Renal pelvis (tissue), 4 donors: Measurements from ENCODE around the gene AGAP1. TPM values are rescaled to one million over a fixed set of nuclear protein-coding genes. Genes with fewer than 3 reads are reported as not detected.

Experiments used
- DNase-seq: peaks from one replicate; pipeline ENCODE4 v3.0.0-alpha.2; 2013
- polyA plus RNA-seq, 3 donors: library from polyadenylated mRNA; unstranded; fragments of 120-200 nt; gene quantifications; one replicate each; pipeline ENCODE4 v1.2.1, GENCODE V29; 2013; ENCODE audit not compliant: insufficient read length in 3 of 3

Gene AGAP1
- polyA plus RNA-seq, 3 donors: 20.5 to 23.8 (median 21.0) TPM

DNA sequence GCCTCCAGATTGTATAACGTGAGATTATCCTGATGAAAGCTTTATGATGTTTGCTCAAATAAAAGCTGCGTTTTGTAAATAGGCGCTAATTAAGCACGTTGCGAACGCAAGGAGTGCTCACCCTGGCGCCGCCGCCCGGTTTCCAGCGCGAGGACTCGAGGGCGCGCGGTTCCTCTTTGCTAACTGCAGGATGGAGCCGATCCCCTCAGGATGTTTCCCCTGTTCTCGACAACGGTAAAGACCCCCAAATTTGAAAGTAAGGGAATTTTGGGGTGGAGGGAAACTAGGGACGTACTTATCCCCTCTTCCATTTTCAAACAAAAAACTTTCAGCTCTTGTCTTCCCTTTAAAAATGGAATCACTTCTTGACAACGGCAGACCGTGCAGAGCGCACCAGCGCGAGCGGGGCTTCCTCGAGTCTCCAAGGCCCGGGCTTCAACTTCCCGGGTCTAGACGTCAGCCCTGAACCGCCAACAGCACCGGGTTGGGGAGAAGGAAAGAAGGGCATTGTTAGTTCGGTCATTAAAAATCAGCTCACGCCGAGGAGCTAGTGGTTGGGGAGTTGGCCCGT lies 675.4 kb downstream of the AGAP1 start:
- DNase-seq: no peak

DNA sequence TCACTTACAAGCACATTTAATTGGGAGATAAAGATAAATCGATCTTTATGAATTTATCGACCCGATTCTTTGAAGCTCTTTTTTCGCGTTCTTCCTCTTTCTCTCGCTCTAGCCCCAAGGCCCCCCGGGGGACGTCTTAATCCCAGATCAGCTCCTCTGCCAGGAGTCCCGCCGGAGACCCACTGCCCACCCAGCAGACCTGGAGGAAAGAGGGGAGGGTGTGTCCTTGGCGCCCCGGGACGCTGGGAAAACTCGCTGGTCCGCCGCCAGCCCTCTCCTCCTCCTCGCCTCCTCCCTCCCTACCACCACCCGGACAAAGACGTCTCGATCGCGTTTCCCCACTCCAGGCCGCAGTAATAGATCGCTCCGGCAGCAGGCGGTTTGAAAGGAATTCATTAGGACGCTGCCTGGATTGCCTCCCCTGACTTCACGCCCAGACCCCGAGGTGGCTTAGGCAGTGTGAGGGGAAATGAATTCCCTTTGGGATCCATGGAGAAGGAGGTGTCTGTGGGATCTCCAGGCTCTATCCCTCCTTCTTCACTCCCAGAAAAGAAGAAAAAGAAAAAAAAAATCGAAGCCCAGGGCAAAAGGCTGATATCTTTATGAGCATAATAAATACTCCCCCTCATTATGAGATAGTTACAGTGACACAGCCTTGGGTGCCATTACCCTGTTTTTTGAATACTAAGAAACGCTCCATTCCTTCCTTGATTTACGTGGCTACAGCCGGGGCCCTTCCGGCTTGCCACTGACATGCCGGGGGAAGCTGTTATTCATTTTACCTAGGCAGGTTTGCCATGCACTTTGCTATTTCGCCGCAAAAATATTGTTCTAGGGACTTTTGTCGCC lies 676.1 kb downstream of the AGAP1 start:
- no peak for DNase-seq

DNA sequence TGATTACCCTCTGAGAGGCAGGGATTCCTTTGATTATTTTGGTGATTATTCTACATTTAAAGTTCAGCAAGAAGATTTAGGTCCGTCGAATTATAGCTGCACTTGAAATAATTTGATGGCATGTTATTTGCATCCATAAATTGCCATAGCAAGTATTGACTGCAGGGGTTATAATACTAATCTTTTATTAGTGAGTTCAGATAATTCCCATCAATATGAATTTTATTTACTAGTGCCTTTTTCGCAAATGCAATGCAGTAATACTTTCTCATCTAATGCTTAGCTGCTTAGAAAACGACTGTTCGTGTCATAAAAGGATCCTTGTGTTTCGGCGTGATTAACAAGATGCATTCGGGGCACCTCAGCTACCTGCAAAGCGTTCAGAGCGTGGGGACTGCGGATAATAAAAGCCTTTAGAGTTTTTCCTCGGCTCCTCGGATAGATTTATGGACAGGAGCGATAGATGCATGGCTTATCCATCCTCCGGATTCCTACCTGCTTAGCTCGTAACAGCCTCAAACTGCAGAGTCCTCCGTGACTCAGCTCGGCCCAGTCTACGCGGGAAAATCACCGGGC lies 676.8 kb downstream of the AGAP1 start:
- no peak for DNase-seq

DNA sequence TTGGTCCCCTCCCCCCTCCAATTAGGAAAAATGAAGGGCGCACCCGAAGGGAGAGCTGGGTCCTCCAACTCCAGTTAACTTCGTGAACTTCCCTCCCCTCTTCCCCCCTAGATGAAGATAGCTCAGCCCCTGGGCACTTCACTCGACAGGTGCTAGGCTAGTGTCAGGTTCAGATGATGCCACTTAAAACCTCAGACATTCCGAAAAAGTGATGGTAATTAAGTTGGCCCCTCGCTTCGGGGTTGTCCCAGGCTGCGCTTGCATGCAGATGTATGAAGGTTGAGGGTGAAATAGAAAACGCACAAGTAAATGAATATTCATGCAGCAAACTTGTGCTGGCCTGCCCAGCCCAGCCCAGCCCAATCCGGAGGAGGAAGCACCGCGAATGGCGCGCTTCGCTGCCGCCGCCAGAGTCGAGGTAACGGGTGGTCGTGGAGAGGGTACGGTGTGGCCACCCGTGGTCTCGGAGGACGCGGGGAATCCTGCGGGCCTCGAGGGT lies 677.4 kb downstream of the AGAP1 start:
- no peak for DNase-seq

DNA sequence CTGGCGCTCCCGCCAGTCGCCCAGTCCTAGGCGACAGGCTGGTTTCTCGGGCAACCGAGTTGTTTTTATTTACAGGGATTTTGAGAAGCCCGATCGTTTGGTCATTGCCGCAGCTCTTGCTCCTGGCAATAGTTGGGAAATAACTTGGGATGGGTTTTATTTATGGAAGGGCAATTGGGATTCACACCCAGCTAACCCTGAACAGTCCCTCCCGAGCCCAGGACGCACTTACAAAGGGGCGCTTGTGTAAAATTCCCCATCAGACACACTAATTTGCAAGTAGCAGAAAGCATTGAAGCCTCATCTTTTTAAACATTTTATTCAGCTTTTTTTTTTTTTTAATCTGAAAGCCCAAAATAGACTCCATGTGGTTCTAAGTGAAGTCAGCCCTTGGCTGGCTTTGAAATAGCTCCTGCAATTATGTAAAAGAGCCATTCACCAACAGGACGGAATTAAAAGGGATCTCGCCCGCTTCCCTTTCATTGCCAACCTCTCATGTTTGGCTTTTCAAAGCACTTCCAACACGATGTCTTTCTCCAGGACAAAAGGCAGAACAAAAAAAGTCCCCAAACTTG lies 677.9 kb downstream of the AGAP1 start:
- no peak for DNase-seq

DNA sequence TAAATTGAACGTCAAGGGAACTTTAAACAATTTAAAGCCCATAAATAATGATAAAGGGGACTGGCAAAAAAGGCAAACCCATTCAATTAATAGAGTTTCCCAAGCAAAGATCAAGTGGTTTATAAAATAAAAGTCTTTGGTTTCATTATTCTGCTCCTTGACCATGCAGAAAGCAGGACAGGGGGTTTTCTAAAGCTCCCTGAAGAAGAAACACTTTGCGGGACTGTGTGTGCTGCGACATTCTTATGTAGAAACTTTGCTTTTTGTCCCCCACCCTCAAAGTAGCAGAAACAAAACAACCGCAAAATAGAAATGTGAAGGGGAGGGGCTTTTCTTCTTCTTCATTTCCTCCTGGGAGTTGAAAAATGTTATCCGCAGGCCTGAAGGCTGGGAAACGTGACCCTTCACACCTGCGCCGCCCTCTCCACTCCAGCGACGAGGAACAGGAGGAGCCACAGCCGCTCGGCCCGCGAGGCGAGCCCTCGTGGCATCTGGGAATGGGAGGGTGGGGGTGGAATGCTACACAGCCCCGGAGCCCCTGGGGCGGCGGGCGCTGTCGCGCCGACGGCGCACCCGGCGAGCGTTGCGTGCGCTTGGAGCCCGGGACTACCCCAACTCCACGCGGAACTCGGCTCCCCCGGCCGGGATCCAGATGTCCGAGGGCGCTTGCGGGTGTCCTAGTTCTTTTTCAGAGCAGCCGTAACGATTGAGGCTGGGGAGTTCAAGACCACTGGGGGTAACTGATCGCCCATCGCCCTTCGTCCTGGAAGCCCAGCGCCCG lies 678.6 kb downstream of the AGAP1 start:
- DNase-seq: no peak

DNA sequence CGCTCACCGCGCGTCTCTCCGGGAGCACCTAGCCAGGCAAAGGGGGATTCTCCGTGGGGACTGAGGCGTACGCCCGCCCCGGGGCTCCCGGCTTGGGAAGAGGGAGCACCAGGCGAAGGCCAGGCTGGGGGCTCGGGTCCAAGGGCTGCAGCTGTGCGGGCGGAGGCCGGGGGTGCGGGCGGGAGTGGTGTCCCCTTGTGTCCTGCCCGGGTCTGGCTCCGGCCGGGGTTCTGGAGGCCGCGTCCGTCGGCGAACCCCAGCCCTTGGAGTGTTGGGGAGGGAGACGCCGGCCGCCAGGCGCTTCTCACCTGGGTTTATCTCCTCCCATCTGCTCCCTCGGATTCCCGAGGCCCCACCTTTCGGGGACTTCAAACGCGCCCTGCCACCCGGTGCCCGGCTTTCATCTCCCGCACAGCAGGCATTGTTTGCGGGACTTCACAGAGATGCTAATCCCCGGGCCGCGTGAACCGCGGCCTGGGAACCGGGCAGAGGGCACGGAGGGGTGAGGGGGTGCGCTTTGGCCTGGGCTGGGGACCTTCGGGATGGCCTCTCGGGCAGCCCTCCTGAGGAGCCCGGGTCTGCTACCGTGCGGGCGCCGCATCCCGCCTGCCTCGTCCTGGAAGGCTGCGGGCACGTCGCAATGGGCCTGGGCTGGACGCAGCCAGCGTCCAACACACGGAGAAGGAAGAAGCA lies 679.3 kb downstream of the AGAP1 start:
- DNase-seq: no peak

DNA sequence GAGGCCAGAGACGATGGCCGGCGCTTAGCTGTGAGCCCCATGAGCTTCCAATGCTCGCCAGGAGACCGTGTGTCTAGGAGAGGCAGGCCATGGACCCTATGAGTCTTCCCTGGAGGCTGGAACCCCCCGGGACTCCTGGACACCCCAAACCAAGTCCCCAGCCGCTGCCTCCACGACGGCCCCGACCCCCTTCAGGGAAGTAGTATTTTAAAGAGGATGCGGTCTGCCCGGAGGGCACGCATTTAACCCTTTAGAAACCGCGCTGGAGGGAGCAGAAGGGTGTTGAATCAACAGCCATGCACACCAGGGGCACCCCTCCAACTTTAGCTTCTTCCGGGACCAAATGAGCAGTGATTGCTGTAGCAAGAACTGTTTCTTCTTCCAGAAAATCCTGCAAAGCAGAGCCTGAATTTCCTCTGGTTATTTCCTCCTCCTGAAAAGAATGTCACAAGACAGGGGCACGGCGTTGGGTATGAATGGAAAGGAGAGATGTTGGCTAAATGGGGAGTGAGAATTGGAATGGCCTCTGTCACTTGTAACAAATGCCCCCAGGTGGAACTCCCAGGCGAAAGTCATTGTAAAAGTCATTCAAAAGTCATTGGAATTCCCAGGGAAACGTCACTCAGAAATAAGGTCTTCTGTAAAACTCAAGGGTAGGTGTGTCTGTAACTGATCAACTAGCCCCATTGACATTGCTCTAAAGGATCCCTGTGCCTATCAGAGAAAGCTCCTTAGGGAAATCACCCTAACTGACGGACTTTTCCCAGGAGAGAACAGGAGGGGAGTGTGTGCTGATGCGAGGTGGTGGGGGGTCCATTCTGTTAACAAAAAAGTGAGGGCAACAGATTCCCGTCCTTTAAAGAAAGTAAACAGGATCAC lies 680.1 kb downstream of the AGAP1 start:
- no peak for DNase-seq

DNA sequence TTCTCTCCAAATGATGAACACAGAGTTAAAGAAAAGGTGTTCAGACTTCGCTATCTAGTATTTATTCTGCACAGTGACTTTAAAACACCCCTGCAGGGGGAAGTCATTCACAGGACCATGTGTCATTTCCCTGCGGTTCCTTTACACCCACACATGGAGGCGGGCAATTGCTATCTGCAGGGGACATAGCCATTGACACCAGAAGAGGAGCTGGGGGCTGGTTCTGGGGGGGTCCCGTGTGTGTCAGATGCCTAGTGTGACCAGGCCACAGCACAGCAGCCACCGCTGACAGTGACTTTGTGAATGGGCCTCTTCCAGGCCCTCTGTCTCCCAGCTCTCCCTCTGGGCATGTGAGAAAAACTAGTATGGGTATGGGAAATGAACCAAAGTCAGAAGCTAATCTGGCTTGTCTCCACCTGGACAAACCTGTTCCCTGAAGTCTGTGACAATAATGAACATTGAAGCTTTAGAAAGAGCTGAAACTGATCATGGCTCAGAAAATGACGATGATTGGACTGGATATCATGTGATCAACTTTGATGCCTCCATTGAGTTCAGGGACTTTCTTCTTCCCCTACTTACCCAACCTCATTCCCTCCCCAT lies 681.8 kb downstream of the AGAP1 start:
- DNase-seq: no peak

DNA sequence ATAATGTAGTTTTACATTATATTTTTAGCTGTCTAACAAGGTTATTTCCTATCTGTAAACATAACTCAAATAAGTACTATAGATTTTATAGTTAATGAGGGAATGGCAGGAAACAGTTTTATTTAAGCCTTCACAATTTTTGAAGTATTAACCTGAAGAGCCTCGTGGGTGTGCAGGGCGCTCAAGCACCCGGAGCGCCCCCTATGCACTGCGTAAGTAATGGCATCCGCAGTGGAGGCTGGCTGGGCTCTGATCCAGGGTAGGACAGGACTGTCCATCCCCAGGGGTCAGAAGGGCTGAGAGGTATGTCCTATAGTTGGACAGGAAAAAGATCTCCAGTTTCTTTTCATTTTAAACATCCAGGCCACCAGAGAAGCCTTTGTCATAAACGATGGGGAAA lies 682.6 kb downstream of the AGAP1 start:
- no peak for DNase-seq

DNA sequence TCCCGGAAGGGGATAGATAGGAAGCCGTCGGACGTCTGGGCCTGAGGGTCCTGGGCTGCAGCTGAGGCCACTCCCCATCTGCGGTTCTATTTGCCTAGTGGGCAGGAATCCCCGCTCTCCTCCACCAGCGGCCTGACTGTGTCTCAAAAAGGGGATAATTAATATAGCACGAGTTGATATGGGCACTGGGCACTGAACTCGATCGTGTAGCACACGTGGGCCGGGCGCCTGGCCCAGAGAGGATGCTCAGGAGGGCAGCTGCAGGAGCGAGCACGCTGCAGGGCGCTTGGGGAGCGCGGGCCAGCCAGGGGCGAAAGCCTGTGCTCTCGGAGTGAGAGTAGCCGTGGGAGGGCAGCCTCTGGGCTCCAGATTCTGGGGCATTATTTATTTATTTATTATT lies 683.1 kb downstream of the AGAP1 start:
- no peak for DNase-seq

DNA sequence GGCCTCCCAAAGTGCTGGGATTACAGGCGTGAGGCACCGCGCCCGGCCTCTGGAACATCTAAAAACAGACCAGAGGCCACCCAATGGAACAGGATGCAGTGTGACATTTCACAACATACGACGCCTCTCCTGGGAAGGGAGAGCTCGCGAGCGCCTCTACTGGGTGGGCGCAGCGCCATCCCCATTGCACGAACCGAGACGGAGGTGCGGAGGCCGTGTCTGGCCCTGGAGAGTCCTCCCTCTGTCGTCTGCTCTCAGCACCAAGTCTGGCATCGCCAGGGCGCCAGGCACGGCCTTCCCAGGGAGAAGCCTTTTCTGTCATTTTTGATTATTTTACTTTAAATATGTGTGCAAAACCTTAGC lies 683.7 kb downstream of the AGAP1 start:
- DNase-seq: no peak

DNA sequence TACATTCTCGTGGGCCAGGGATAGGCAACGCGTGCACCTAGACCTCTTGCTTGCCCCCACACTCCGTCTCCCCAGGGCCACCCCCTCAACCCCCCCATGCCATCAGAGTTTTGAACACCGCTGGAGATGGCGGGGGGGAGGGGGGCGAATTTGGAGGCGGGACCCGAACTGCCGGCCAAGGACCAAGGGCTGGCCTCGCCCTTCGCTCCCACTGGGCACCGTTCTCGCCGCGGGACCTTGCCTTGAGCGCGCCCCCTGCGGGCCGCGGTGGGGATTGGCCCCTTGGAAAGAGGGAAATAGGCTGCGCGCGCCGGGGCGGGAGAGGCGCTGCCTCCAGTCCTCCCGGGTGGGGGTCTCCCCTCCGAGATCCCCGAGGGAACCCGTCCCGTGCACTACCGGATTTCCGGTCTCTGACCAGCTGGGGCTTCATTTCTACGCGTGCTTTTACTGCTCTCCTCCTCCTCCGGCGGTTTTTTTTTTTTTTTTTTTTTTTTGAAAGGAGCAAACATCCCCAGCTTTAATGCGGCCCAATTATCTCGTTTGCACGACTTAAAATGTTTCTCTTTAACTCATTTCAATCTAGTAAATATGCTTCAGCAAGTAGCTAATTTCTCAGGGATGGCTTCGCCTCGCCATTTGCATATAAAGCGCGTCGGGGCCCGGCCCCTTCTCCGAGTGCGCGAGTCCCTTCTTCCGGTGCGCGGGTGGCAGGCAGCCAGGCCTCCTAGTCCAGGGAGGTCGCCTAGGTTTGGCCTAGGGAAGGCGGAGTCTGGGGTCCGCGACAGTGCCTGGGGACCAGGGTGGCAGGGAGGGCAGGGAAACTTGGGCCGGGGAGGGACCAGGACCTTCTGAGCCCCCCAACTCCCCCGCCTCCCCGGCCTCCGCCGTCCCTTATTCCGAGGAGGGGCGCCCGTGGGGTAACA lies 684.4 kb downstream of the AGAP1 start:
- DNase-seq: no peak

DNA sequence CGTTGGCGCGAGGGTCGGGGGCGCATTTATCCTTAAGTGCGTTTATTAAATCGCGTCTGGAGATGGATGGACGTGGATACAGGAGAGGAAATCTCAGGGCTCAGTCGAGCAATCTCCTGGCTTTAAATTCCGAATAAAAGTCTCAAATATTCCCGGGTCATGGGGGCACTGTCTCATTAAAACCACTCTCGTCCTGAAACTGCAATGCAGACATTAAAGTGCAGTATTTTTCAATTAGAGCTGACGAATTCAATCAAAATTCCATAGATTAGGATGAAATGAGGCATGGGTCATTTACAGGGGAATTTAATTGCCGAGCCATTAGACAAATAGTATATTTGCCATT lies 685.0 kb downstream of the AGAP1 start:
- no peak for DNase-seq

DNA sequence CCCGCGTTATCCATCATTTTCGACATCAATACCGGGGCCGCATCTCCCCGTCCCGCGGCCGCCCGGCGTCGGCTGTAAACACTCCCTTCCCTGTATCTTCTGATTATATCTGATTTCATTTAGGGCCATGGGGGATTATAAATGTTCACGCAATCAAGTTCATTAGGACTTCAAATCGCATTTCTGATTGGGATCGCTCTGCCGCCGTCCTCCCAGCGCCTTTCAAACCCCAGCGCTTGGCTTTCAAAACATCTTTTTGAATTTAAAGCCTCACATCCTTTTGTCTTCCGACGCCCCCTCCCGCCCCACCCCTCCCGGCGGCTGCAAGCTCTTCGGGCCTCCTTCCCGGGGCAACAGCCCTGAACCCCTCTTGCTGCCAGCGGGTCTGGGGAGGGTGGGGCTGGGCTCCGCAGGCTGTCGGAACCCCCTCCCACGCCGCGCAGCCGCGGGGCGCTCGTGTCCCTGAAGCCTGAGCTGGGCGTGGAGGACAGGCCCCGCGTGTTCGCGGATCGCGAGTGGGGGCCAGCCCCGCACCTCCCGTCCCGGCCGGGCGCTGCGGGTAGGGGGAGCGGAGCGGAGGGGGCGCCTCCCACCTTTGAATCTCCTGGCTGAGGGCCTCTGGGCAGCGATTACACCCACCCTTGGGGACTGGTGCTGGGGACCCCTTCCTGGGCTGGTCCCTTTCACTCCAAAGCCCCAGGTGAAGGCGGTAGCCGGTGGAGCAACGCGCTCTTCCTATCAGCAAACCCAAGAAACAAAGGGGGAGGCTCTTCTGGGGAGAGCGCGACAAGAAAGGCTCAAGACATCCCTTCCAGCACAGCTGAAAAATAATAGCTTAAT lies 685.6 kb downstream of the AGAP1 start:
- DNase-seq: no peak

DNA sequence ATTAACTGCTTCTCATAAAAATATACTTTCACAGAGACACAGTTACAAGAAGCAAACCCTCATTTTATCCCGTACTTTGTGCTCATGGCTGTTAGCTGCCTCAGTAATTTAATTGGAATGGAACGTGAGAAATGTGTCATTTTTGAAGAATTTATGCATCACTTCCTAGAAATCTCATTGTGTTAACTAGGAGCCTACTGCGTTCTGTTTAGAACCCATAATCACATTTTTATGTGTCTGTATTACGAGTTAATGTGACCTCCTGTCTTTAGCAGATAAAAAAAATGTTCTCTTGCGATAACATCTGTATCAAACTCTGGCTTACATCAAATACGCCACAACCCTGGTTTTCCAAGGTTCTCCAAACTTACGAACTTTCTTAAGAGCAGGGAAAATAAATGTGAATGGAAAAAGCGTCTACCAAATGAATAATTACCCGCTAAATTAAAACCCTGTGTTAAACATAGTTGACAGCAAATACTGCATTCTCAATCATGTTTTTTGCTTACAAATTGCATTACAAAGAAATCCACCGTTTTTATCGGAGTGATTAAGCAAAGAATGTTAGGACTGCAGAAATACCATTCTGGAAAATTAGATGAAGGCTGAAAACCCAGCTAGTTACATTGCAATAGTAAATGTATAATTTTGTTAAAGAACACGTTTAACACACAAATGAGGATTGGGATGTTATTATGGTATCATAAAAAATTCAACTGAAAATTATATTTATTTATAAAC lies 686.4 kb downstream of the AGAP1 start:
- no peak for DNase-seq

DNA sequence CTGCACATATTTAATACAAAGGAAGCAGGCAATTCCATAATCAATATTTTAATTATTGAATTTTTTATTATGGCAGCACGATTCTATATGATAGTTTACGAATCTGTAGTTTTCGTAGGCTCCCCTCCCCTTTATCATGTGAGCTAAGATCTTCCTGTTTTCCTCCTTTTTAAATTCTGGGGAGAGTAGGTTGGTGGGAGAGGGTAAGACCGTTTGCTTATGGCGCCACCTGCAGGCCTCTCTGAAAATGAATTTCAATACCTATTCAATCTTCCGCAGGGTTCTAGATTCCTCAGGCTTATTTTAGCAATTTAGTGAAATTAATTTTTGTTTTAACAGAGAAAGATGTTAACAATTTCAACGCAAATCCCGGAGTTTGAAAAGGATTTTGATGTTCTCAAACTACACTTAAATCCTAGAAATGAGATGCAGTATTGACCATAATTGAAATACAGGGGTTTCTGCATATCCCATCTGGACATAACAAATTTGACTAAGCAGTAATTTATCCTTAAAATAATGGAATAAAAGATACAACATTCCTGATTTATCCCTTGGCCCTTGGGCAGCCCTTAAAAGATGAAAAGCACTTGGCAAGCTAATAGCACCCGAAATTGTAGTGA lies 687.1 kb downstream of the AGAP1 start:
- no peak for DNase-seq
